HepG2 (cell line): ENCODE results near the gene CD7. TPM values are rescaled to one million over a fixed set of nuclear protein-coding genes. Genes with fewer than 3 reads are reported as not detected.

ENCODE experiments used
- CBX2 ChIP-seq, 2 experiments: fragments of 200-600 bp in 1 of 2; sonication (generic); formaldehyde crosslinking in 1 of 2; IDR thresholded peaks; 2 replicates each; pipeline versions ENCODE4 v1.7.0 to v1.8.1; 2018 to 2022; ENCODE audit warnings: low read depth in 2 of 2, low read length in 1 of 2, mild to moderate bottlenecking in 1 of 2, missing genetic modification reagents in 1 of 2
- DMTF1 ChIP-seq: sonication (generic); formaldehyde crosslinking; IDR thresholded peaks from 2 replicates; pipeline ENCODE4 v1.4.0; 2020; ENCODE audit warnings: mild to moderate bottlenecking, missing genetic modification reagents
- HOXA3 ChIP-seq: sonication (generic); formaldehyde crosslinking; IDR thresholded peaks from 2 replicates; pipeline ENCODE4 v1.5.0; 2020; ENCODE audit warnings: missing genetic modification reagents
- MYC ChIP-seq: sonication (generic); formaldehyde crosslinking; IDR thresholded peaks from 2 replicates; pipeline ENCODE4 v1.9.0; 2021; ENCODE audit warnings: missing genetic modification reagents, borderline replicate concordance
- SNAPC4 ChIP-seq: sonication (generic); formaldehyde crosslinking; IDR thresholded peaks from 2 replicates; pipeline ENCODE4 v1.4.0; 2020; ENCODE audit warnings: mild to moderate bottlenecking, missing genetic modification reagents
- THYN1 ChIP-seq: sonication (generic); formaldehyde crosslinking; IDR thresholded peaks from 2 replicates; pipeline ENCODE4 v1.8.1; 2023; ENCODE audit warnings: low read depth, mild to moderate bottlenecking, moderate library complexity, missing genetic modification reagents, borderline replicate concordance
- ZFYVE20 ChIP-seq: sonication (generic); formaldehyde crosslinking; IDR thresholded peaks from 2 replicates; pipeline ENCODE4 v1.8.0; 2023; ENCODE audit warnings: low read depth, mild to moderate bottlenecking, moderate library complexity, missing genetic modification reagents, borderline replicate concordance
- ZNF160 ChIP-seq: sonication (generic); formaldehyde crosslinking; IDR thresholded peaks from 2 replicates; pipeline ENCODE4 v1.8.0; 2022; ENCODE audit warnings: mild to moderate bottlenecking, inconsistent platforms, missing genetic modification reagents
- ZNF547 ChIP-seq: sonication (generic); formaldehyde crosslinking; IDR thresholded peaks from 2 replicates; pipeline ENCODE4 v1.5.1; 2020; ENCODE audit warnings: mild to moderate bottlenecking, missing genetic modification reagents
- polyA plus RNA-seq, 8 experiments: library from polyadenylated mRNA; depleted of rRNA in 3 of 8; stranded (reverse) in 7 of 8; unstranded in 1 of 8; fragments of >200 nt; fragmentation: Illumina TruSeq in 4 of 8; extraction: Trizol in 4 of 8; gene quantifications; 2 replicates each; pipeline versions ENCODE4 v1.2.1 to v1.2.3, GENCODE V29; 2011 to 2016; ENCODE audit warnings: low read depth in 4 of 8, missing spikeins in 1 of 8, mixed read lengths in 1 of 8; ENCODE audit not compliant: insufficient read depth in 1 of 8
- total RNA-seq, 5 experiments: library from RNA; depleted of rRNA; stranded (reverse); fragments of >200 nt; fragmentation: Illumina TruSeq; extraction: Trizol; gene quantifications; 2 replicates each; pipeline ENCODE4 v1.2.3, GENCODE V29; 2016; ENCODE audit warnings: low read depth in 1 of 5
- TF ChIP-seq, protein P1 (sequence below): sonication (generic); formaldehyde crosslinking; IDR thresholded peaks from 2 replicates; pipeline ENCODE4 v1.4.0; 2020; ENCODE audit warnings: mild to moderate bottlenecking, missing genetic modification reagents
- TF ChIP-seq, protein P2 (sequence below): IDR thresholded peaks from 2 replicates; pipeline ENCODE4 v1.4.0; 2020; ENCODE audit warnings: mild to moderate bottlenecking, missing genetic modification reagents

Gene CD7
- total and polyA plus RNA-seq, 2 of the 13 experiments (the other 11 are each of a cell fraction or from before 2014, with no cell fraction given) = 67.6 to 76.4 TPM

- TF ChIP-seq SNAPC4 (CRISPR knock-in tag) (peak; percentile 90), DMTF1 (CRISPR knock-in tag) (0 out of 2 replicates have a peak, but pooled peaks have one; percentile 42), ZNF160 (peak; percentile 67; the same call in 1 of the 2 replicates), CBX2 (IDR thresholded peaks at IDR 0.05; ENCODE audit: low read depth, low read length) (no peak), CBX2 (CRISPR knock-in tag; IDR thresholded peaks at IDR 0.05; ENCODE audit: low read depth) (0 out of 2 replicates have a peak, but pooled peaks have one; percentile 26), ZNF547 (peak; percentile 67), ZFYVE20 (0 out of 2 replicates have a peak, but pooled peaks have one; percentile 70), HOXA3 (peak; percentile 80), THYN1 (CRISPR knock-in tag) (0 out of 2 replicates have a peak, but pooled peaks have one; percentile 19), MYC (CRISPR knock-in tag) (no peak)
- TF ChIP-seq, protein P1, sequence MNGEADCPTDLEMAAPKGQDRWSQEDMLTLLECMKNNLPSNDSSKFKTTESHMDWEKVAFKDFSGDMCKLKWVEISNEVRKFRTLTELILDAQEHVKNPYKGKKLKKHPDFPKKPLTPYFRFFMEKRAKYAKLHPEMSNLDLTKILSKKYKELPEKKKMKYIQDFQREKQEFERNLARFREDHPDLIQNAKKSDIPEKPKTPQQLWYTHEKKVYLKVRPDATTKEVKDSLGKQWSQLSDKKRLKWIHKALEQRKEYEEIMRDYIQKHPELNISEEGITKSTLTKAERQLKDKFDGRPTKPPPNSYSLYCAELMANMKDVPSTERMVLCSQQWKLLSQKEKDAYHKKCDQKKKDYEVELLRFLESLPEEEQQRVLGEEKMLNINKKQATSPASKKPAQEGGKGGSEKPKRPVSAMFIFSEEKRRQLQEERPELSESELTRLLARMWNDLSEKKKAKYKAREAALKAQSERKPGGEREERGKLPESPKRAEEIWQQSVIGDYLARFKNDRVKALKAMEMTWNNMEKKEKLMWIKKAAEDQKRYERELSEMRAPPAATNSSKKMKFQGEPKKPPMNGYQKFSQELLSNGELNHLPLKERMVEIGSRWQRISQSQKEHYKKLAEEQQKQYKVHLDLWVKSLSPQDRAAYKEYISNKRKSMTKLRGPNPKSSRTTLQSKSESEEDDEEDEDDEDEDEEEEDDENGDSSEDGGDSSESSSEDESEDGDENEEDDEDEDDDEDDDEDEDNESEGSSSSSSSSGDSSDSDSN (CRISPR knock-in tag) = peak; percentile 82
- TF ChIP-seq, protein P2, sequence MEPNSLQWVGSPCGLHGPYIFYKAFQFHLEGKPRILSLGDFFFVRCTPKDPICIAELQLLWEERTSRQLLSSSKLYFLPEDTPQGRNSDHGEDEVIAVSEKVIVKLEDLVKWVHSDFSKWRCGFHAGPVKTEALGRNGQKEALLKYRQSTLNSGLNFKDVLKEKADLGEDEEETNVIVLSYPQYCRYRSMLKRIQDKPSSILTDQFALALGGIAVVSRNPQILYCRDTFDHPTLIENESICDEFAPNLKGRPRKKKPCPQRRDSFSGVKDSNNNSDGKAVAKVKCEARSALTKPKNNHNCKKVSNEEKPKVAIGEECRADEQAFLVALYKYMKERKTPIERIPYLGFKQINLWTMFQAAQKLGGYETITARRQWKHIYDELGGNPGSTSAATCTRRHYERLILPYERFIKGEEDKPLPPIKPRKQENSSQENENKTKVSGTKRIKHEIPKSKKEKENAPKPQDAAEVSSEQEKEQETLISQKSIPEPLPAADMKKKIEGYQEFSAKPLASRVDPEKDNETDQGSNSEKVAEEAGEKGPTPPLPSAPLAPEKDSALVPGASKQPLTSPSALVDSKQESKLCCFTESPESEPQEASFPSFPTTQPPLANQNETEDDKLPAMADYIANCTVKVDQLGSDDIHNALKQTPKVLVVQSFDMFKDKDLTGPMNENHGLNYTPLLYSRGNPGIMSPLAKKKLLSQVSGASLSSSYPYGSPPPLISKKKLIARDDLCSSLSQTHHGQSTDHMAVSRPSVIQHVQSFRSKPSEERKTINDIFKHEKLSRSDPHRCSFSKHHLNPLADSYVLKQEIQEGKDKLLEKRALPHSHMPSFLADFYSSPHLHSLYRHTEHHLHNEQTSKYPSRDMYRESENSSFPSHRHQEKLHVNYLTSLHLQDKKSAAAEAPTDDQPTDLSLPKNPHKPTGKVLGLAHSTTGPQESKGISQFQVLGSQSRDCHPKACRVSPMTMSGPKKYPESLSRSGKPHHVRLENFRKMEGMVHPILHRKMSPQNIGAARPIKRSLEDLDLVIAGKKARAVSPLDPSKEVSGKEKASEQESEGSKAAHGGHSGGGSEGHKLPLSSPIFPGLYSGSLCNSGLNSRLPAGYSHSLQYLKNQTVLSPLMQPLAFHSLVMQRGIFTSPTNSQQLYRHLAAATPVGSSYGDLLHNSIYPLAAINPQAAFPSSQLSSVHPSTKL (CRISPR knock-in tag) = peak; percentile 52
These were observed at the start of gene CD7 (continued) for GRCh38 chr17:82317394-82318168.
